Naive B cell (primary cell): Measurements from ENCODE around the gene CCNY. TPM values are rescaled to one million over a fixed set of nuclear protein-coding genes. Genes with fewer than 3 reads are reported as not detected.

Source experiments
- ATAC-seq, 2 donors: fragments of 150-1000 bp; cut with Tn5 transposase; 2 replicates each; pipeline ENCODE4 v1.10.0; 2021; ENCODE audit warnings: low read depth in 2 of 2, mild to moderate bottlenecking in 2 of 2, moderate library complexity in 2 of 2
- DNase-seq: peaks from one replicate; pipeline ENCODE4 v3.0.0; 2022
- H3K27ac Mint-ChIP-seq, 6 donors: one replicate each; pipeline ENCODE4 v1.8.0; 2020 to 2022; ENCODE audit warnings: mild to moderate bottlenecking in 6 of 6, mixed read lengths in 6 of 6, moderate library complexity in 5 of 6, inconsistent platforms in 2 of 6
- H3K27me3 Mint-ChIP-seq, 3 donors: one replicate each; pipeline ENCODE4 v1.8.0; 2021 to 2022; ENCODE audit warnings: mixed read lengths in 3 of 3, mild to moderate bottlenecking in 1 of 3
- H3K36me3 Mint-ChIP-seq, 2 donors: one replicate each; pipeline ENCODE4 v1.8.0; 2020 to 2022; ENCODE audit warnings: mixed read lengths in 2 of 2, inconsistent platforms in 1 of 2, mild to moderate bottlenecking in 1 of 2
- H3K4me1 Mint-ChIP-seq, 3 donors: one replicate each; pipeline ENCODE4 v1.8.0; 2020 to 2022; ENCODE audit warnings: mixed read lengths in 3 of 3, inconsistent platforms in 1 of 3, mild to moderate bottlenecking in 1 of 3, moderate library complexity in 1 of 3
- H3K4me3 Mint-ChIP-seq, 8 donors: one replicate each; pipeline ENCODE4 v1.8.0; 2020 to 2022; ENCODE audit warnings: mild to moderate bottlenecking in 8 of 8, mixed read lengths in 8 of 8, moderate library complexity in 8 of 8, inconsistent platforms in 2 of 8
- H3K9me3 Mint-ChIP-seq, 7 donors: one replicate each; pipeline ENCODE4 v1.8.0; 2020 to 2022; ENCODE audit warnings: mixed read lengths in 7 of 7, mild to moderate bottlenecking in 5 of 7, inconsistent platforms in 2 of 7, moderate library complexity in 1 of 7
- polyA plus RNA-seq, 6 donors: library from polyadenylated mRNA; unstranded; fragments of 300-500 nt; fragmentation: Illumina TruSeq; gene quantifications; one replicate each; pipeline ENCODE4 v1.2.3, GENCODE V29; 2021; ENCODE audit warnings: low read depth in 6 of 6

Gene CCNY
- polyA plus RNA-seq, 6 donors from 2014 or later, result 9.4 to 27.7 (median 13.6) TPM

- peaks cover 35 to 73% (median 65%) of the 10 kb centered on the region in 3 donors for H3K4me1 Mint-ChIP-seq
- H3K4me3 Mint-ChIP-seq, result peak overlapping the region in 2 of 8 donors; percentile 34 to 90
- no peaks in the 10 kb centered on the region for H3K9me3 Mint-ChIP-seq
- H3K27me3 Mint-ChIP-seq, result no peaks in the 10 kb centered on the region
- no peaks in the 10 kb centered on the region for H3K36me3 Mint-ChIP-seq
- ATAC-seq (no peak), DNase-seq (no peak)
- peak overlapping the region in 4 of 6 donors; percentile 34 to 90 (median 61) for H3K27ac Mint-ChIP-seq
Measured at GRCh38 chr10:35339942-35340341, 3.6 kb downstream of the CCNY start.

- peak overlapping the region in 3 of 8 donors; percentile 7 to 90 (median 9) for H3K4me3 Mint-ChIP-seq
Measured at GRCh38 chr10:35340975-35341374, 4.7 kb downstream of the CCNY start.

GRCh38 chr10:35341521-35341920 lies 5.2 kb downstream of the CCNY start:
- Mint-ChIP-seq H3K4me1 (peaks cover 34 to 76% (median 65%) of the 10 kb centered on the region in 3 donors), H3K9me3 (no peaks in the 10 kb centered on the region), H3K27me3 (no peaks in the 10 kb centered on the region), H3K27ac (peak overlapping the region; percentile 12 to 84 (median 52)), H3K4me3 (peak overlapping the region in 6 of 8 donors; percentile 5 to 90 (median 37)), H3K36me3 (no peaks in the 10 kb centered on the region)
- ATAC-seq (peak; percentile 67 to 72), DNase-seq (peak; percentile 46)

More at GRCh38 chr10:35340975-35341374, 4.7 kb downstream of the CCNY start:
- Mint-ChIP-seq H3K36me3 (no peaks in the 10 kb centered on the region), H3K4me1 (peaks cover 34 to 72% (median 65%) of the 10 kb centered on the region in 3 donors), H3K27me3 (no peaks in the 10 kb centered on the region), H3K27ac (peak overlapping the region; percentile 36 to 87 (median 72)), H3K9me3 (no peaks in the 10 kb centered on the region)
- ATAC-seq (no peak), DNase-seq (no peak)

- DNase-seq, result no peak
- Mint-ChIP-seq H3K4me3 (peak overlapping the region in 2 of 8 donors; percentile 9 to 23), H3K36me3 (no peaks in the 10 kb centered on the region), H3K4me1 (peaks cover 38 to 83% (median 71%) of the 10 kb centered on the region in 3 donors), H3K27me3 (no peaks in the 10 kb centered on the region), H3K9me3 (no peaks in the 10 kb centered on the region), H3K27ac (peak overlapping the region in 4 of 6 donors; percentile 62 to 75 (median 71))
- no peak for ATAC-seq
Measured at GRCh38 chr10:35342183-35342753, 6.0 kb downstream of the CCNY start.

GRCh38 chr10:35343739-35344138 lies 7.4 kb downstream of the CCNY start:
- Mint-ChIP-seq H3K27ac (peak overlapping the region in 1 of 6 donors; percentile 18), H3K9me3 (no peaks in the 10 kb centered on the region), H3K27me3 (no peaks in the 10 kb centered on the region), H3K4me1 (peaks cover 41 to 82% (median 69%) of the 10 kb centered on the region in 3 donors), H3K36me3 (no peaks in the 10 kb centered on the region), H3K4me3 (peak overlapping the region in 1 of 8 donors; percentile 29)
- ATAC-seq, result no peak
- no peak for DNase-seq

- H3K9me3 Mint-ChIP-seq, result no peaks in the 10 kb centered on the region
- H3K27ac Mint-ChIP-seq, result peak overlapping the region in 1 of 6 donors; percentile 69
- DNase-seq, result no peak
- H3K27me3 Mint-ChIP-seq, result no peaks in the 10 kb centered on the region
- no peaks in the 10 kb centered on the region for H3K36me3 Mint-ChIP-seq
- H3K4me1 Mint-ChIP-seq, result peaks cover 50 to 82% (median 68%) of the 10 kb centered on the region in 3 donors
- no peak overlapping the region for H3K4me3 Mint-ChIP-seq
- ATAC-seq, result no peak
Measured at GRCh38 chr10:35345383-35345742, 9.1 kb downstream of the CCNY start.

GRCh38 chr10:35346248-35346647 lies 9.9 kb downstream of the CCNY start:
- peaks cover 50 to 82% (median 68%) of the 10 kb centered on the region in 3 donors for H3K4me1 Mint-ChIP-seq
- no peaks in the 10 kb centered on the region for H3K36me3 Mint-ChIP-seq
- H3K4me3 Mint-ChIP-seq, result peak overlapping the region in 1 of 8 donors; percentile 20
- peak overlapping the region in 1 of 6 donors; percentile 80 for H3K27ac Mint-ChIP-seq
- H3K27me3 Mint-ChIP-seq, result no peaks in the 10 kb centered on the region
- no peaks in the 10 kb centered on the region for H3K9me3 Mint-ChIP-seq
- no peak for ATAC-seq
- no peak for DNase-seq

- no peak for DNase-seq
- H3K4me3 Mint-ChIP-seq, result peak overlapping the region in 1 of 8 donors; percentile 3
- peak overlapping the region in 1 of 6 donors; percentile 48 for H3K27ac Mint-ChIP-seq
- no peak for ATAC-seq
- no peaks in the 10 kb centered on the region for H3K27me3 Mint-ChIP-seq
- no peaks in the 10 kb centered on the region for H3K36me3 Mint-ChIP-seq
- H3K9me3 Mint-ChIP-seq, result no peaks in the 10 kb centered on the region
- peaks cover 47 to 80% (median 64%) of the 10 kb centered on the region in 3 donors for H3K4me1 Mint-ChIP-seq
Measured at GRCh38 chr10:35347121-35347562, 10.8 kb downstream of the CCNY start.

GRCh38 chr10:35347899-35348608 lies 11.7 kb downstream of the CCNY start:
- Mint-ChIP-seq H3K36me3 (no peaks in the 10 kb centered on the region), H3K4me1 (peaks cover 50 to 80% (median 66%) of the 10 kb centered on the region in 3 donors), H3K27ac (peak overlapping the region in 3 of 6 donors; percentile 39 to 97 (median 42)), H3K9me3 (peaks cover 0 to 3% (median 0%) of the 10 kb centered on the region in 7 donors), H3K4me3 (no peak overlapping the region), H3K27me3 (no peaks in the 10 kb centered on the region)
- ATAC-seq (no peak), DNase-seq (no peak)

GRCh38 chr10:35348609-35349388 lies 12.5 kb downstream of the CCNY start:
- Mint-ChIP-seq H3K4me1 (peaks cover 57 to 84% (median 74%) of the 10 kb centered on the region in 3 donors), H3K27me3 (no peaks in the 10 kb centered on the region), H3K27ac (peak overlapping the region in 3 of 6 donors; percentile 24 to 97 (median 51)), H3K9me3 (peaks cover 0 to 3% (median 0%) of the 10 kb centered on the region in 7 donors), H3K36me3 (no peaks in the 10 kb centered on the region), H3K4me3 (peak overlapping the region in 1 of 8 donors; percentile 16)
- ATAC-seq (no peak), DNase-seq (no peak)

- peak overlapping the region in 2 of 6 donors; percentile 51 to 81 for H3K27ac Mint-ChIP-seq
- peaks cover 61 to 91% (median 80%) of the 10 kb centered on the region in 3 donors for H3K4me1 Mint-ChIP-seq
- DNase-seq (no peak), ATAC-seq (no peak)
- peaks cover 0 to 3% (median 0%) of the 10 kb centered on the region in 7 donors for H3K9me3 Mint-ChIP-seq
- no peak overlapping the region for H3K4me3 Mint-ChIP-seq
- no peaks in the 10 kb centered on the region for H3K27me3 Mint-ChIP-seq
- H3K36me3 Mint-ChIP-seq, result no peaks in the 10 kb centered on the region
Measured at GRCh38 chr10:35349389-35349915, 13.1 kb downstream of the CCNY start.

GRCh38 chr10:35351021-35351420 lies 14.7 kb downstream of the CCNY start:
- H3K4me1 Mint-ChIP-seq, result peaks cover 69 to 93% (median 87%) of the 10 kb centered on the region in 3 donors
- peak overlapping the region in 3 of 6 donors; percentile 41 to 74 (median 61) for H3K27ac Mint-ChIP-seq
- H3K4me3 Mint-ChIP-seq, result peak overlapping the region in 2 of 8 donors; percentile 12 to 39
- no peaks in the 10 kb centered on the region for H3K27me3 Mint-ChIP-seq
- DNase-seq (no peak), ATAC-seq (peak; percentile 39 to 43)
- H3K36me3 Mint-ChIP-seq, result no peaks in the 10 kb centered on the region
- peaks cover 0 to 3% (median 0%) of the 10 kb centered on the region in 7 donors for H3K9me3 Mint-ChIP-seq

- H3K27me3 Mint-ChIP-seq, result no peaks in the 10 kb centered on the region
- no peaks in the 10 kb centered on the region for H3K36me3 Mint-ChIP-seq
- peak overlapping the region in 5 of 8 donors; percentile 14 to 71 (median 56) for H3K4me3 Mint-ChIP-seq
- peaks cover 0 to 3% (median 0%) of the 10 kb centered on the region in 7 donors for H3K9me3 Mint-ChIP-seq
- DNase-seq, result no peak
- H3K27ac Mint-ChIP-seq, result peak overlapping the region in 3 of 6 donors; percentile 4 to 90 (median 61)
- no peak for ATAC-seq
- H3K4me1 Mint-ChIP-seq, result peaks cover 78 to 94% (median 93%) of the 10 kb centered on the region in 3 donors
Measured at GRCh38 chr10:35352097-35352496, 15.8 kb downstream of the CCNY start.
